NCI-H524 treated with DMSO at 0.1 percent for 48 hours (cell line): ENCODE data around the gene SESN1.

ENCODE experiments used
- DNase-seq: peaks from one replicate; lab custom pipeline; 2025; lab: John Stamatoyannopoulos, UW

The SESN1 gene

DNA sequence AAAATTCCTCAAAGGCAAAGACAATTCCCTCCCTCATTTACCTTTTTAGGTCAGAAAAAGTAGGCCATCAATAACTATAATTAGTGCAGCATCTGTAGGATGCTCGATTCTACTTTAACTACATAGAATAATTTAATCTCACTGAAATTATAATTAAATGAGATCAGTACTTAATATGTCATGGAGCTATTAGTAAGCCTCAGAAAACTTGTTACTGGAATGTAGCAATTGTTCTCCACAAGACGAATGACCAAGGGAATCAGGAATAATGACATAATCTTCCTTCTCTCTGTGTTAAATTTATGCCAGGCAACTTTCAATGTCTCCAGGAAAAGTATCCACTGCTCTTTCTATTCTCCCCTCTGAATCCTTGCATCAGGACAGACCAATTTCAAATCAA, 34.1 kb downstream of the SESN1 start:
- DNase-seq: no peak

DNA sequence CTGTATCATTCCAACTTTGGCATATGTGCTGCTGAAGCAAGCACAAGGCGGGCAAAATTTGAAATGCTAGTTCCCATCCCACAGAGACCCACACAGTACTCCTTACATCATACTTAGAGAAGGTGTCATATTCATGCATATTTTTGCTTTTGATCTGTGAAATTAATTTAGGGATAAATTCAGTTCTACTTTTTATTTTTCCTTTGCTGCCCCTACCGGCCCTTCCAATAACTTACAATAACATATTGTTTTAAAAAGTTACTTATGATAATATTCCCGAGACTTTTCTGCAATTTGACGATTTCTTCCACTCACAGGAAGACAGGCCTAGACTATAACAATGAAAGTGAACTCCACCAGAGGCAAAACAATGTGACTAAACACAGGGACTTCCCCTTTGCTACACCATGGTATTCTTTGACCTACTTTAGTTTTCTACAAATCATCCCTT, 35.0 kb downstream of the SESN1 start:
- no peak for DNase-seq

DNA sequence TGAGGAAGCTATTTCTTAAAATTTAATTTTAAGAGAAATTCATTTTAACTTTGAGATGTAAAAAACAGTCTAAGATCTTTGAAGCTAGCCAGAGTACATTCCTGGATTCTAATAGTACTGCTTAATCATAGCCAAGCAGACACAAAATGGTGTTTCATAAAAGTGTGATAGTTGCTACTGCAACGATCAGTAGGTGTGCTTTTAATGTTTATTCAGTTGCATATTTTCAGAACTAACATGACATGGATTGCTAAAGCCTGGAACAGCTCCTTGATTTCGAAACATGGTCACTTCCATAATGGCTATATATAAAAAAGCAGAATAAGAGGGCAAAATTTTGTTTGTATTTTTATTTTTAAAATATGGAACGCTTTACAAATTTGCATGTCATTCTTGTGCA, 35.5 kb downstream of the SESN1 start:
- no peak for DNase-seq

DNA sequence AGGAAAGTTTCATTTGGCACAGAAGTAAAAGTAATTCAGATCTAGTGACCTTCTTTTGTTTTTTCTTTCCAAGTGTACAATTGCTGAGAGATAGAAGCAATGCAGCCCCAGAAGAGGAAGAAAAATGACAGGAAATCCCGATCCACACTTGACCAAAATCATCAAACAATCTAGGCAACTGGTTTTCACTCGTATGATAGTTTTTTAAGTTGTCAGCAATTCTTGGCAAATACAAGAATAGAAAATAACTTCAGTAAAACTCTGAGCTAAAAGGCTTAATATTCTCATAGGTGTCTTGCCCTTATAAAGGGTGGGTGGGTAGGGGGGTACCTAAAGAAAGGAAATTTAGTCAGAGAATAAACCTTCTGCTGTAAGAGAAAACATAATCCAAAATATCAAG, 36.0 kb downstream of the SESN1 start:
- DNase-seq: no peak

DNA sequence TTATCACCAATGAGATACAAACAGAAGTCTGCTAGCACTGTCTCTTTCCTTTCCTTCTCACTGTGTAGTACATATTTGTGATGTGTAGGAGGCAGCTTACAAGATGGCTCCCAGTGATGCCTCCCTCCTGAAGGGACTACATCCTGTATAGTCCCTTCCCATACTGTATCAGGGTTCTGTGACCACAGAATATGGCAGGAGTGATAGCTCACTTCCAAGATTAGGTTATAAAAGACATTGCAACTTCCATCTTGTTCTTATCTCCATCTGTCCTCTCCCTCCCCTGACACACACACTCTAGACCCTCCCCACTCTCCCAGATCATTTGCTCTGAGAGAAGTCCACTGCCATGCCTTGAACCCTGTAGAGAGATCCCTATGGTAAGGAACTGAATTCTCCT, 38.0 kb downstream of the SESN1 start:
- no peak for DNase-seq

DNA sequence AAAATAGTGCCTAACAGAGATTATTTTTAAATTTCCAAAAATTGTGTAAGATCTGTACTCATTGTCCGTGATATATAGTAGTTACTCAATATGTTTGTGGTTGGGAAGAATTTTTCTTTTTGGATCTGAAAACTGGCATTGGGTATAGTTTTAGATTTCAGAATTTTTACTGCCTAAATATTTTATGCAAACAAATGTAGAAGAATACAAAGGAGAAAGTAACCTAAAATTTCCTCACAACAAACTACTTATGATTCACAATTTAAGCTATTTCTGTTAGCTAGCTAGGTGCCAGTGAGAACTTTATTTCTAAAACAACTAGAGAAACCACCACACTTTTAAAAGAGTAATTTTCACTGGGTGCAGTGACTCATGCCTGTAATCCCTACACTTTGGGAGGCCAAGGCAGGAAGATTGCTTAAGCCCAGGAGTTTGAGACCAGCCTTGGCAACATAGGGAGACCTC, 38.8 kb downstream of the SESN1 start:
- DNase-seq: no peak

DNA sequence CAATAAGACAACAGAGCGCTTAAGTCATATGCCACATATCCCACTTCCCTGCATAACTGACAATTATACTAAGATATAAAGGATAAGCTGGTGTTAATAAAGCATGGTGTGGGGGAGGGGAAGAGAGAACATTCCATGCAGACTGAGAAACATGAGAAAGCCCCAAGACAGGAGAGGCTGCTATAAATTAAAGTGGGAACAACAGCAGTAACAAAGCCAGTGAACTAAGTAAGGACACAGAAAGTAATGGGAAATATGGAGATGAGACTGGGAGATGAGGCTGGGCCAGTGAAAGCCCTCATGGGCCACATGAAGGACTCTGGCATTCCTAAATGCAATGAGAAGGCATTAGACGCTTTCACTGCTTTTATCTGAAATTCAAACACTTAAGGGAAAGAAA, 41.3 kb downstream of the SESN1 start:
- DNase-seq: peak; percentile 38

DNA sequence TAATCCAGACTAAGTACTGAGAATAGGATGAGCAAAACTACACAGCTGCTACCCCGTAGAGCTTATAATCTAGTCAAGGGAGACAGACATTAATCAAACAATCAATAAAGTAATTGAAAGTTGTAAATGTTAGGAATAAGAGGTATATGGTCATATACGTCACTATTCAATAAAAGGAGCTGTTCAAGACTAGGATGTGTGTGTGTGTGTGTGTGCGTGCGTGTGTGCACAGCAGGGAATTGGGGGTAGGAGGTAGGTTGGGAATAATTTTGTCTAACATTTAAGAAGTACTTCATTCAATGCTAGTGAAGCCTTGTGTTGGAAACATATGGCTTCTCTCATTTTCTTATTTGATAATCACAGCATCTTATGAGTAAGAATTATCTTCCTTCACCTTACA, 41.8 kb downstream of the SESN1 start:
- peak; percentile 38 for DNase-seq

DNA sequence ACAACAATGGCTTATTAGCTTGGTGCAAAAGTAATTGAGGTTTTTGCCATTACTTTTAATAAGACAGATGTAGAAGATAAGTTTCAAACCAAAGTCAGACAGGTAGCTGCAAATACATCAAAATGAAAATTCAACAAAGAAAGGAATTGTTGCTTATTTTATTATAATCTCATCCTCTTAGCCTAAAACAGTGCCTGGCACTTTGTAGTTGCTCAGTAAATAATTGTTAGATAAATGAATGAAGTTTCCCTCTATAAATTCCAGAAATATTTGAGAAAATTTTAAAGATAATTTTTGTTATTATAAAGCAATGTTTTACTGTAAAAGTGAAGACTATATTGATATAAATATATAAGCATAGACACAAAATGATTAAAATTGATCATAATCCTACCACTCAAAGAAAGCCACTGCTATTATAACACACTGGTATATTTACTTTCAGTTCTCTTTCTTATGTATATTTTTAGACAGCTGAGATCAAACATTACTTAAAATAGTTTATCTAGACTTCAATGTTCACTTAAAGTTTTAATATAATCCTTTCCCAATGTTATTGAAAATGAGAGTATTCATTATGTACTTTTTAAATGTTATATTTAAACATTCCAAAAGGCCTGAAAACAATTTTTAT, 42.5 kb downstream of the SESN1 start:
- no peak for DNase-seq

DNA sequence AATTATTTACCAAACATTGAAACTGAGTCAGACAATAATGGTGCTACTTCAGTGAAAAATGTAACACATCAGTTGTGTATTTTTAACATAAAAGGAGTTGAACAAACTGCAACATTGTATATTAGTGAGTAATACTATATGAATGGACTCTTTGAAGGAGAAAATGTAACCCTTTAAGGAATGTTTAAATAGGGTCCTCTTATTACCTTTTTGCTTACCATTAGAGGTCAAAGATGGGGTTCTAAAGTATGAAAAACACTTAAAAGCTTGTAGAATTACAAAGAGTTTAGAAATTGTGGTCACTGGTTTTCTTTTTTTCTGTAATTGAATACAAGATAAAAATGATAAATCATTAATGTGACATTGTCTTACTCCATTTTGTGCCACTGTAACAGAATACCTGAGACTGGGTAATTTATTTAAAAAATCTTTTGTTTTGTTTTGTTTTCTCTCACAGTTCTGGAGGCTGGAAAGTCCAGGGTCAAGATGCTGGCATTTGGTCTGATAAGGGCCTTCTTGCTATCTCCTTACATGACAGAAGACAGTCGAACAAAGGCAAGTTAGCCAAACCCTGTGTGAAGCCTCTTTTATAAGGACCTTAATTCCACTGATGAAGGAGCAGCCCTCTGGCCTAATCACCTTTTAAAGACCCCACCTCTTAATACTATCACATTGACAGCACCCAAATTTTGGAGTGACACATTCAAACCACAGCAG, 43.2 kb downstream of the SESN1 start:
- DNase-seq: no peak

DNA sequence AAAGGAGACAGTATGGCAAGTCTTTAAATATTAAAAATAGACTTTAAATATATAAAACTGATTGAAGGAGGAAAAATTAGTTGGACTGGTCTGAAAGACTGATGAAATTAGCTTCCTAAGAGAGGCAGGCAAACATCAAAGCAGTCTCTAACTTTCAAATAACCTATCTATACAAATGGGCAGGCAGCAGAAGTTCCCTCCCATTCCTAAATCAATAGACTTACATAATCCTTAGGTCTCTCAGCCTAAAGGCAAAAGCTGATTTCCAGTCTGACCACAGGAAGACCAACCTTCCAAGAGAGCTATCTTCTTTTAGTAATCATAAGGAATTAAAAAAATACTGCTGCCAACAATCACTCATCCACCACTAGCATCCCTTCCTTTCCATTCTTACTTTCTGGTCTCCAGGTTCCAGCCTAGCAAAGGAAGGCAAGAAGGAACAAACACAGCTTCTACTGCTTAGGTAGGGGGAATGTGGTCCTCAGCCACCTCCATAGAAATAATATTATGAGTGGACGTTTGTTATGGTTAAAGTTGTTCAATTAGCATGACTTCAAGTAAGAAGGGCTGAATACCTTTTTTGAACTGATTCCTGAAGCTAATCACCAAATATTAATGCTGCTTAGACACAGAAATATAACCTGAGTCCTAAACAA, 44.1 kb downstream of the SESN1 start:
- no peak for DNase-seq

DNA sequence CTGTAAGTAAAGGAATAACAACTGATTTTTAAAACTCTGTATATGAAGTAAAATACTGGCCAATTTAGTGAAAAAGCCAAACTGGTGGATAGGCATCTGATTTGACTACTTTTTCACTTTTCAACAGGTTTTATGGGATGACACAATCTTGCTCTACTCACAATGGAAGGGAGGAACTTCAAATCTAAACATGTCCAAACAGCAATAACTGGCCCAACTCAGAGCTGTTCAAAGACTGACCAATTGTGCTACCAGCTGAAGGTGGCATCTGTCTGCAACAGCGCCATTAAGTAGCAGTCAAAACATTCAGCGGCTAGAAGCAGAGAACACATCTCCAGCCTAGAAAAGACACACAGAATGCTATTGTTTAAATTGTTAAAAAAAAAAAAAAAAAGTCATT, 44.6 kb downstream of the SESN1 start:
- no peak for DNase-seq

DNA sequence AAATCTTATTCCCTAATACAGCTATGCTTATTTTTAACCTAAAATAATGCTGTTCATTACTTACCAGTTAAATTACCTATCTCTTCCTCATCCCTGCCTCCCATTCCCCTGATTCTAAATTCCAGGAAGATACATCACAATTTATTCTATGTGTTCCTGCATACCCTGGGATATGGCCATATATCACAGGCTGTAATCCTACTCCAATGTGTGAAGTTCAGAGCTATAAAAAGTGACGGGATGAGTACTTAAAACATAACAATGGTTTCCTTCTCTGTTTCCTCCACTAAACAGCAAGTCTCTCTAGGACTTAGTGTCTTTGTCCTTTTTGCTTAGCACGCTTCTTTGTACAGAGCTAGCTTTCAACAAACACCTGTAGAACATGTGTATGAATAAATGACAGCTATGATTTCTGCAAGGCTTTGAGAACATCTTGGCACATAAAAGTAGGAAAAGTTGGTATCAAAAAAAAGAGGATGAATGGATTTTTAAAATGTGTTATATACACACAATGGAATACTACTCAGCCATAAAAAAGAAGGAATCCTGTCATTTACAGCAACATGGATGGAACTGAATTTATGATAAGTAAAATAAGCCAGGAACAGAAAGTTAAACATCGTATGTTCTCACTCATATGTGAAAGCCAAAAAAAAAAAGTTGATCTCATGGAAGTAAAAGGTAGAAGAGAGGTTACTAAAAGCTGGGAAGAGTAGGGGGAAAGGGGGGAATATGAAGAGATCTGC, 45.8 kb downstream of the SESN1 start:
- DNase-seq: no peak

DNA sequence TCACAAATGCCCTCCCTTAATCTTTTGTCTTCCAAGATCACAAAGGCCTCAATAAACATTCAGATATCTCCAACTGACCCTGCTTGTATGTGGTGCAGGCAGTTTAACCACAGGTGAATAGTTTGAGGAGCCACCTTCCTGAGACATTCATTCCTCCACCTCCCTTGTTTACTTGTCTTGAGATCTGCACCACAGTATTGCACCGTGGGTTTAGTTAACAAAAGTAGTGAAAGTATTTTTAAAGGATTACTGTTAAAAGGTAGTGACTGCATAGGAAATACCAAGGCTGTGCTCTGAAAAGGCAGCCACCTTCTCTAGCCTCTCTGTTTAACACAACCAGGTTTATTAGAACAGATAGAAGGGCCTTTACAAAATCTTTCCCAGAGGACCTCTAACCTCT, 46.5 kb downstream of the SESN1 start:
- DNase-seq: no peak

DNA sequence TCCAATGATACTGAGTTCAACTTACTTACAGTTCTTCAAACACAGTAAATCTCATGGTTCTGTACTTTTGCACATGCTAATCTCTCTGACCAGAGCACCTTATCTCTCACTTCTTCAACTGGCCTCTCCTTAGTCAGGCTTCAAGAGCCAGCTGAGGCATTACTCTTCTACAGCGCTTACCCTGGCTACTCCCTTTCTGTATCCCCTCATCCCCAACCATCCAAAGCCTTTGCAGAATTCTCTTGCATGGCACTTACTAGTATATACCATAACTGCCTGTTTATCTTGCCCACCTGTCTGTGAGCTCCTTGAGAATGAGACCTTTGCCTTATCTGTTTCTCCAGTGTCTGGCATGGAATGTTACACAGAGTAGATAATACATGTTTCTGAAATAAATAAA, 49.2 kb downstream of the SESN1 start:
- DNase-seq: no peak

DNA sequence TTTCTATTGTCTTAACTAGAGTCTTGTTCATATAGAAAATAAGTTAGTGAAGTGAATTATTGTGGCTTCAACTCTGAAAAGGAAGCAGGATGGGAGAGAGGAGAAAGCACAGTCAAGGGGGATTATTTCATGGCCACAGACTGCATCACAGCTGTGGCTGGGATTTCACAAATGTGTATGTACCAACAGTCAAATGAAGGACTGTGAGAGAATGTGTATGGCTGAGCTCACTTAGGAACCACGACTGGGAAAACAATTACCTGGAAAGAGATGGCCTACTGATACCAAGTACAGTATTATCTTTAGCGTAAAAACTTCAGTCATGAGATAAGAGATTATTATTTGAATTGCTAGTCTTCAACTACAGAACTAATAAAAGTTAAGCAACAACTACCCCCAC, 54.9 kb downstream of the SESN1 start:
- DNase-seq: no peak

DNA sequence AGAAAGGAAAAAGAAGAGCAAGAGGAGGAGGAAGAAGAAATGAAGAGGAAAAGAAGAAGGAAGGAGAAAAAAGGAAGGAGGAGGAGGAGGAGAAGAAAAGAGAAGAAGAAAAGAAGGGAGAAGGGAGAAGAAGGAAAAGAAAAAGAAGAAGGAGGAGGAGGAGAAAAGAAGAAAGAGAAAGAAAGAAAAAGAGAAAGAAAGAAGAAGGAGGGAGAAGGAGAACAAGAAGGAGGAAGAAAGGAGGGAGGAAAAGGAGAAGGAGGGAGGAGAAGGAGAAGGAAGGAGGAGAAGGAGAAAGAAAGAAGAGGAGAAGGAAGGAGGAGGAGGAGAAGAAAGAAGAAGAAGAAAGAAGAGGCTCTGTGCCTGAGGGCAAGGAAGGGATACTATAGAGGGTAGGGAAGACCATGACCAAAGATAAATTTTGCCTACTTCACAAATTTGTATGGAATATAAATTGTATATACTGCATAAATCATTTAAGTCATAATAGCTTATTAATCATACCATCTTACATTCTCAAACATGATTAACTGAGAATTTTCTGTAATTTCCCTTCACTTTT, 55.7 kb downstream of the SESN1 start:
- no peak for DNase-seq

DNA sequence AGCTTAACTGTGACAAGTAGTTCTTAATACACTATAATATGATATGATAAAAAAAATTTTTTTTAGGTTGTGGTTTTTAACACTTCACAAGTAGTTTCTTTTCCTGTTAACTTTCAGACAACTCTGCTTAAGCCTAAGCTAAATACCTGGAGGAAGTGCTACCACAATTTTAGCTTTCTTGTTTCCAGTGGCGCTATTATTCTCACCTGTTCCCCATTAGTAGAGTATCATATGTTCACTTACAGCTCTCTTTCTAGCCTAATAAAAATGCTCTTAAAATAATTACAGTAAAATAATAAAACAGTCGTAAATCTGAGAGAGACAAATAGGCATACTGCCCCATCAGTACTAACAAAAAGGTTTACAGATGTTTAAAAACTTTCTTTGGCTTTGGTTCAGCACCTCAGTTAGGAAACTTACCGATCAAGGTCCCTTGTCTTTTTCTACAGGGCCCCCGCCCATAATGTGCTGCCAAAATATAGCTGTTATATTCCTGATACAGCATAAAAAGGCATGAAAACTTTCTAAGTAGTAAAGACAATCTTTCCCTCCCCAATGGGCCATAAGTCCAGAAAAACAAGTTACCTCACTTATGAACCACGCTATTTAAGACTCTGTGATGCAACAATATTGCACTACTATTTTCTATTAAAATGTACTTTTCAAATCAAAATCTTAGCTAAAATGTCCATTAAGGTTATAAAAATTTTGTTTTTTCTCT, 57.9 kb downstream of the SESN1 start:
- DNase-seq: no peak

DNA sequence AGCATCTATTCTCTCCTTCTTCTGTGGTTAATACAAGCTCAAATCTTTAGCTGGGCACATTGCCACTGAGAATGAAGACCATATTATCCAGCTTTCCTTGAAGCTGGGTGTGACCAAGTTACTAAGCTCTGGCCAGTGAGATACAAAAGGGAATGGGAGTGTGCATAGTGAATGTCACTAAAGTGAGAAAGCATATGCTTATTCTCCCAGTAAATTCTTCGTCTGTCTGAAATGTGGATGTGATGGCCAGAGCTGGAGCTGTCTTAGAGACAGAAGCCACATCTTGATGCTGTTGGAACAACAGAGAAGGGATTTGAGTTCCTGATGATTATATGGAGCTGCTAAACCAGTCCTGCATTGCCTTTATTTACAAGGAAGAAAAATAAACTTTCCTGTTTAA, 60.1 kb downstream of the SESN1 start:
- no peak for DNase-seq

DNA sequence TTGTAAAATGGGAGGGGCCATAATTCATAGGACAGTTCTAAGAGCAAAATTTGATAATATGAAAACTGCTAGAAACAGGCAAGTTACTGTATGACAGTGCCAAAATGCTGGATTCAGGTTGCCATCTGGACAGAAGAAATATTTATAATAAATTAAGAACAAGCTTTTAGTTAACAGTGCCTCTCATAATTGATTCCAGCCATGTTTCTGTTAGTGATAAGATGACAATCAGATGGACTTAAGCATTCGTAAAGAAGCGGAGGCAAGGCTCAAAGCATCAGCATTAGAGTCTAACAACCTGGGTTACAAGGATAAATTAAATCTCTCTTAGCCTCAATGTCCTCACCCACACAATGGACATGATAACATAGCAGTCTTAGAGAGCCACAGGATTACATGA, 61.0 kb downstream of the SESN1 start:
- no peak for DNase-seq

DNA sequence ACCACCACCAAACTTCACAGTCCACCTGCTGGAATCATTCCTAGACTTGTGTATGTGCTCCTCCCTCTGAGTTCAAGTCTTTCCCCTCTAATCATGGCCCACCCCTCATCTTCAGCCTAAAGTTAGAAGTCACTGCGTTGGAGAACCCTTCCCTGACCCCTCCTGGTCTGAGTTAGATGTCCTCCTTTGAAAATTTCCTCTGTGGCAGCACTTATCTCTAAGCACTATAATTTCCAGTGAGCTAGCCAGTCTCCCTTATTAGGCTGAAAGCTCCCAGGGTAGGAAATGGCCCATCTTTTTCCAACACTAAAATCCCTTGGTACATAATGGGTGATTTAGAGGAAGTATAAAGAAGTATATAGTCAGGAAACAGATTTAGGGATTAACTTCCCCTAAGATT, 63.2 kb downstream of the SESN1 start:
- DNase-seq: no peak

DNA sequence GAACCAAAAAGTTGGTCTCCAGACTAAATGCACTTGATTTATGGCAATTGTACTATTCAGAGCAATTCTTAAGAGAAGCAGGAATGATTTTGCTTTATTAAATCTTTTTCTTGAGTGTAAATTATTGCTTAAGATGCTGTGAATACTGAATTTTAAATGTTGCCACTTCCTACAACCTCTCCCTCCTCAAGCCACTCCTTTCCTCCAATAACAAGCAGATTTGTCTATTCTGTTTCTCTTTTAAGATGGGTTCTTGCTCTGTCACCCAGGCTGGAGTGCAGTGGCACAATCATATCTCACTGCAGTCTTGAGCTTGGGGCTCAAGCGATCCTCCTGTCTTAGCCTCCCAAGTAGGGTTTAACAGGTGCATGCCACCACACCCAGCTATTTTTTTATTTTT, 65.3 kb downstream of the SESN1 start:
- DNase-seq: no peak
